ENCODE results near the gene TAOK3. TPM values are rescaled to one million over a fixed set of nuclear protein-coding genes. Genes with fewer than 3 reads are reported as not detected.

Gene TAOK3
- total and polyA plus RNA-seq, 9 of the 15 experiments (the other 6 are each of a cell fraction or from before 2014, with no cell fraction given), result 24.3 to 83.5 (median 47.1) TPM

GRCh38 chr12:118288174-118288573 is 84.5 kb downstream of the TAOK3 start:
- intact Hi-C loops (cut with micrococcal nuclease), result no loop called here
- TF ChIP-seq NCOR1 (IDR thresholded peaks at IDR 0.05) (peak; percentile 79), TAL1 (IDR thresholded peaks at IDR 0.05) (peak; percentile 55), KDM1A (IDR thresholded peaks at IDR 0.05) (0 out of 4 replicates have a peak, but pooled peaks of 1 of the 2 experiments have one; percentile 27), THRA (IDR thresholded peaks at IDR 0.05) (peak; percentile 73), PHTF2 (CRISPR knock-in tag; IDR thresholded peaks at IDR 0.05) (no peak), TCF3 (CRISPR knock-in tag; IDR thresholded peaks at IDR 0.05) (peak; percentile 32), SOX6 (IDR thresholded peaks at IDR 0.05) (peak; percentile 24; the same call in 1 of the 2 replicates), ARID3B (CRISPR knock-in tag; IDR thresholded peaks at IDR 0.05; ENCODE audit: borderline replicate concordance) (no peak), CTBP1 (IDR thresholded peaks at IDR 0.05; ENCODE audit: borderline replicate concordance) (0 out of 2 replicates have a peak, but pooled peaks have one; percentile 13), ZNF12 (CRISPR knock-in tag; IDR thresholded peaks at IDR 0.05) (no peak), ZZZ3 (IDR thresholded peaks at IDR 0.05) (no peak), CBFA2T2 (conservative IDR thresholded peaks at IDR 0.05) (peak; percentile 52), ZFP91 (CRISPR knock-in tag; IDR thresholded peaks at IDR 0.05) (no peak), XRCC5 (IDR thresholded peaks at IDR 0.05; ENCODE audit: low read depth, low read length) (no peak), GATAD2A (IDR thresholded peaks at IDR 0.05) (0 out of 2 replicates have a peak, but pooled peaks have one; percentile 11), TEAD4 (IDR thresholded peaks at IDR 0.05; ENCODE audit: low read length) (peak; percentile 59), TEAD4 (CRISPR knock-in tag; IDR thresholded peaks at IDR 0.05; ENCODE audit: borderline replicate concordance) (no peak), ESRRA (IDR thresholded peaks at IDR 0.05; ENCODE audit: borderline replicate concordance, low read depth) (peak; percentile 75), CREM (IDR thresholded peaks at IDR 0.05; ENCODE audit: low read depth) (no peak), OTX1 (CRISPR knock-in tag; IDR thresholded peaks at IDR 0.05) (no peak), GATAD2B (IDR thresholded peaks at IDR 0.05; ENCODE audit: borderline replicate concordance) (peak; percentile 75; the same call in 1 of the 2 replicates), LARP7 (IDR thresholded peaks at IDR 0.05) (no peak), CBFA2T3 (IDR thresholded peaks at IDR 0.05) (peak; percentile 77)

More at GRCh38 chr12:118288174-118288573, 84.5 kb downstream of the TAOK3 start:
- 10% methylated on average over 1 of the region's 1 CpG for WGBS (ENCODE audit: insufficient coverage, low coverage, missing lambda C conversion rate)
- no peak overlapping the region for H3K4me3 ChIP-seq
- no peaks in the 10 kb centered on the region for H3K9me1 ChIP-seq (ENCODE audit: control insufficient read depth, insufficient read depth, low read length)
- ATAC-seq, result peak; percentile 80
- peaks cover 3% of the 10 kb centered on the region; the same call in 1 of the 2 replicates for H4K20me1 ChIP-seq (replicated peaks; ENCODE audit: control insufficient read depth, insufficient read depth, low read length)
- H3K79me2 ChIP-seq (ENCODE audit: control insufficient read depth, insufficient read depth, low read length), result peaks cover 27% of the 10 kb centered on the region
- POLR2A ChIA-PET, result interaction anchor here (1.0 to 1.8 kb wide), 2 partner anchors 19 to 29 kb away, joined by 3 to 4 read pairs; no protein-coding TSS in a partner anchor
- CTCF ChIA-PET (ENCODE audit: low intra/inter-chr PET ratio), result no interaction called here
- no peaks in the 10 kb centered on the region for H3K27me3 ChIP-seq (ENCODE audit: control insufficient read depth in 2 of 2, insufficient read depth in 2 of 2, low read length in 2 of 2)
- peak; percentile 21 to 61 (median 47) for DNase-seq (ENCODE audit: extremely low read depth in 1 of 4, low spot score in 3 of 4)
- peaks cover 3% of the 10 kb centered on the region; the same call in 1 of the 3 replicates for H3K36me3 ChIP-seq (ENCODE audit: control insufficient read depth, insufficient read depth, low read length)
- BruUV-seq (replicated peaks), result no TSS peak
- H2AFZ ChIP-seq (ENCODE audit: low read depth, low read length), result no peak overlapping the region
- H3K4me2 ChIP-seq (ENCODE audit: insufficient read depth, low read length), result peak overlapping the region; percentile 37
- H3K9me3 ChIP-seq (replicated peaks; ENCODE audit: control insufficient read depth, insufficient read depth, low read depth, low read length), result no peaks in the 10 kb centered on the region
- FAIRE-seq, result no peak
- peak overlapping the region; percentile 54; the same call in 2 of the 3 replicates for H3K27ac ChIP-seq (ENCODE audit: extremely low read depth, low read depth, low read length)
- H3K9ac ChIP-seq (ENCODE audit: insufficient read depth in 1 of 2, low read depth in 2 of 2, low read length in 2 of 2), result peak overlapping the region in 1 of 2 experiments; percentile 54; a peak in 1 of 4 replicates
- in situ Hi-C loops (cut with MboI), result no loop called here
- H3K4me1 ChIP-seq (replicated peaks in 1 of 2; ENCODE audit: control insufficient read depth in 2 of 2, insufficient read depth in 2 of 2, low read length in 2 of 2), result peaks cover 10 to 14% of the 10 kb centered on the region in 2 experiments; a peak in 4 of 5 replicates

All from K562 (cell line).